ENCODE data around the gene ARHGAP36.

ARHGAP36 gene, protein sequence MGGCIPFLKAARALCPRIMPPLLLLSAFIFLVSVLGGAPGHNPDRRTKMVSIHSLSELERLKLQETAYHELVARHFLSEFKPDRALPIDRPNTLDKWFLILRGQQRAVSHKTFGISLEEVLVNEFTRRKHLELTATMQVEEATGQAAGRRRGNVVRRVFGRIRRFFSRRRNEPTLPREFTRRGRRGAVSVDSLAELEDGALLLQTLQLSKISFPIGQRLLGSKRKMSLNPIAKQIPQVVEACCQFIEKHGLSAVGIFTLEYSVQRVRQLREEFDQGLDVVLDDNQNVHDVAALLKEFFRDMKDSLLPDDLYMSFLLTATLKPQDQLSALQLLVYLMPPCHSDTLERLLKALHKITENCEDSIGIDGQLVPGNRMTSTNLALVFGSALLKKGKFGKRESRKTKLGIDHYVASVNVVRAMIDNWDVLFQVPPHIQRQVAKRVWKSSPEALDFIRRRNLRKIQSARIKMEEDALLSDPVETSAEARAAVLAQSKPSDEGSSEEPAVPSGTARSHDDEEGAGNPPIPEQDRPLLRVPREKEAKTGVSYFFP

GRCh38 chrX:131058136-131058868 lies at the start of gene ARHGAP36:
TSS of gene ARHGAP36 (plus strand) at chrX:131058346. CDS start at chrX:131081666, 23,320 bp downstream.
- no peak for DNase-seq

DNA sequence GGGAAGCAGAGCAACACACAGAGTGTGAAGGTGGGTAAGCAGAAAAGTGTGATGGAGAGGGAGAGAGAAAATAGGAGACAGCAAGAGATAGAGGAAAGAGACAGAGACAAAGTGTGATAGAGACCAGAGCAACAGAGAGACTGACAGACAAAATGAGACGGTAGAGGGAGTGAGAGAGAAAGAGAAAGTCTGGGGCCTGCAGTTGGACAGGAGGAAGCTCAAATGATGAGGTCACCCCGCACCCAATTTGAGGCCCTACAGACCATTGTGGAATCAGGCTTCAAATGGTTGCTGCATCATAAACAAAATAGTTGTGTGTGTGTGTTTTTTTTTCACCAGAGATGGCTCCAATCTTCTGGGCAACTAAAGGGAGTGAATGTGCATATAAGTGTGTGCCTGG lies 48.0 kb upstream of the ARHGAP36 start:
- DNase-seq, result no peak

DNA sequence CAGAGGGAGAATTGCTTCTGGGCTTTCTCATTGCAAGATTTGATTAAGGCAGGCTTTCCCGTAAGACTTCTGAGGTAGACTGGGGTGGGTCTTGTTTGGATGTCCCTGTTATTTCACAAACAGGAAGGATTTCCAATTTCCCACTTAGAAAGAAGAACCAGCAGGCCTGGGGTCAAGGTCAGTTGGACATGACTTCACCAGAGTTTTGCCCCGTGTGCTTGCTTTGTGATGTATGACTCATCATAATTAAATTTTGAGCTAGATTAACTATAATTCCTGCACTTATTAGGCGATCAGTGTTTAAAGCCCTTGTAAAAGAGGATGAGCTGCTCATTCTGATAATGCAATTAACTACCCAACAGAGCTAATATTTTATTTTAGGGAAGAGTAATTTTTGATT lies 32.8 kb upstream of the ARHGAP36 start:
- DNase-seq, result no peak

DNA sequence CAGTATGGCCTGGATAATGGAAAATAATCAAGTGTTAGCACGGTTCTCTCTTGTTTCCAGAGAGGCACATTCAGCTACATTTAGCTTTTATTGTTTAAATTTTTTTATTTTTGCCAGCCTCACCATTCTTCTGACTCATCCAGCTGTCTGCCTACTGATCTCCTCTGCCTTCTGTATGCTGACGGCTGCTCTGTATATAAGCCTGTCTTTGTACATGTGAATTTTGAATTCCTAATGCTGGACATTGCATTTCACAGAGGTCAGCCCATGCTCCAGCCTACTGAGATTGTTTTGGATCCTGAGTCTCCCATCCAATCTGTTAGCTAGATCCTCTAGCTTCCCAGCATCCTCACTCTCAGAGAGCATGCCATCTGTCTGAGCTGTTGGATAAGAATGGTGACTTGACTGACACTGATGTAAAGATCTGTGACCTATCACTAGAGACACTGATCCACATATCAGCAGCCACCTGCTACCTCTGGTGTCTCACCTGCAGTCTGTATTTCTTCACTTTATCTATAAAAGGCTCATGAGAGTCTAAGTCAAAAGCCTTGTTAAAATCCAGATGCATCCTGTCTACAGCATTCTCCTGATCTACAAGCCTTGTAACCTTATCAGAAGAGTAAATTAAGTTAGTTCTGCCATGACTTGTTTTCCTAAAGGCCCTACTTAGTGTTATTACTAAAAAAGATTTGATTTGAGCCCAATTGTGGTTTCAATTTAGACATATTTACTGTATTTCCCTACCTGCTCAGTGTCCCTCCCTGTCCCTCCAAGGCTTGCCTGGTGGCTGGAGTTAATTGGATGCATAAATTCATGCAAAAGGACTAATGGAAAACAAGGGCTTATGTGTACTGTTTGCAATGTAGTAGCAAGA lies 25.6 kb upstream of the ARHGAP36 start:
- DNase-seq, result no peak

- no peak for DNase-seq
Measured at GRCh38 chrX:131034063-131034462, 24.1 kb upstream of the ARHGAP36 start.

DNA sequence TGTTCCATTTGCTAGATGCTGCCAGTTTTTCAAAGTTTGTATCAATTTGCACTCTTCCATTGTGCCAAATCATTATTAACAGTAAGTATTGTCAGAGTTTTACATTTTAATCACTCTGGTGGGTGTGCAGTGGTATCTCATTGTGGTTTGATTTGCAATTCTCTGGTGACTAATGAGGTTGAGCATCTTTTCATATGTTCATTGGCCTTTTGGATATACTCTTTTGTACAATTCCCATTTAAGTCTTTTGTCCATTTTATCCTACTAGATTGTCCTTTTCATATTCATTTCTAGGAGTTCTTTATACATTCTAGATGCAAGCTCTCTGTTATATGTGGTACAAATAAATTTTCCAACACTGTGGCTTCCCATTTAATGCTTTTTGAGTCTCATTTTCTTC lies 17.4 kb upstream of the ARHGAP36 start:
- DNase-seq, result no peak

DNA sequence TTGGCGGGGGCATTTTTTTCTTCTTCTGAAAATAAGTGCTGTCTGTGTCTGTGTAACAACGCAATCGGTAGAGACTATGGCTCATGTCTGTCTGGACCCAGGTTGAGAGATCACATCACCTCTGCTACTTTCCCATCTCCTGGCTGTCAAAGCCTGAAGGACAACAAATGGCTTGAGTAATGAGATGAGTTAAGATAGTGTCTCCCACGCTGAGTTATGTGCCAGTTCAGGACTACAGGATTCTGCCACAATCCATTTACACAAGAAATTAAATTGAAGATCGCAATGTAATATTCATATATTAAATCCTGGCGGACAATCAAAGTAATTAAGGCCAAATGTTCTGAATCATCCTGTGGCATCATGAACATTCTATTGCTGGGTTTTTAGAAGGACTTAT lies 16.5 kb upstream of the ARHGAP36 start:
- DNase-seq, result no peak

GRCh38 chrX:131045726-131046125 lies 12.4 kb upstream of the ARHGAP36 start:
- DNase-seq, result no peak

DNA sequence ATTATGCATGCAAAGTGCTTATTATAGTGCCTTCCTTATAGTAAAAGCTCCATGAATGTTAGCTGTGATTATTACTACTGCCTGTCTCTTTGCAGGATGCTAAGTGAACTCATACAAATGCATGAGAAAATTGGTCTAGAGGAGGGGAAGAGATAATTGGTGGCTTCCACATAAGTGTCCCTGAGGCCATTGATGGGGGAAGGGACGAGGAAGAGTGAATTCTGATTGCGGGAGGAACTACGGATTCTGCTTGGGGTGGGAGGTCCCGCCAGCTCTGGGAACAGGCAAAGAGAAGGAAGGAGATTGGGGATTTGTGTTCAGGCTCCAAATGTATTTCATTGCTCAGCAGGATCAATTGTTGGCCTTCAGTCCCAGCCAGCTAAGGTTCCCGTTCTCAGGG lies 11.6 kb upstream of the ARHGAP36 start:
- DNase-seq, result no peak

DNA sequence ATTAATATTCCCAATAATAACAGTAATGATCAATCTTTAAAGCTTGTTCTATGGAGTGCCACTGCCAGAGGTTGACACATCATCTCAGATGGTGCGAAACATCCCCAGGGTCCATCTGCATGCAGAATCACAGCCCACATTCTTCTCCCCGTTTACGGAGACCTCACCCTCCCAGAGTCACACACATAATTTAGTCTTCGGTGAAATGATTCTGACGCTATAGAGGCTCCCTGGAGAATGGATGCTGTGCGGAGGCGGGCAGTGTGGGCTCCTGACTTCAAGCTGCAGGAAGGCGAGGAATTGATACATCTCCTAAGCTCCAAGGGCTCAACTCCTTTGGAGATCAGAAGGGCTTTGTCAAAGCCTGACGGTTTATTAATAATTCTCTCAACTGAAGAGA lies 11.0 kb upstream of the ARHGAP36 start:
- DNase-seq, result no peak

- DNase-seq, result no peak
Measured at GRCh38 chrX:131053076-131053475, 5.1 kb upstream of the ARHGAP36 start.

DNA sequence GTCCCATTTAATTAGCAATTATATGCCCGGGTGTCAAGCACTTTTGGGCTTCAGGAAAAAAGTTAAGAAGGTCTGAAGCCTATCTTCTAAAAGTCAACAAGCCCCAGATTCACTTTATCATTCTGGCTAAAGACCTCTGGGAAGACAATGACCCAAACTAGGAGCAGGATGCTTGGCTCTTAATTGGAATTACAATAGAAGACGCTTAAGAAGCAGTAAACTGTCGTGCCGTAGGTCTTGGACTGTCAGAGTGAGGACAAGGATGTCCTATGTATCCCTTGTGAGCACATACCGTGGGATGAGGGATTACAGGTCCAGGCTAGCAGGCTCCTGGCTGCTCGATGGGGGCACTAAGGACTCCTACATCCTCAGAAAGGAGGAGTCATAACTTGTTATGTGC lies 3.2 kb upstream of the ARHGAP36 start:
- no peak for DNase-seq

- no peak for DNase-seq
Measured at GRCh38 chrX:131057706-131058105, 440 bp upstream of the ARHGAP36 start.

- no peak for DNase-seq
Measured at GRCh38 chrX:131059246-131059645, 1.1 kb downstream of the ARHGAP36 start.

DNA sequence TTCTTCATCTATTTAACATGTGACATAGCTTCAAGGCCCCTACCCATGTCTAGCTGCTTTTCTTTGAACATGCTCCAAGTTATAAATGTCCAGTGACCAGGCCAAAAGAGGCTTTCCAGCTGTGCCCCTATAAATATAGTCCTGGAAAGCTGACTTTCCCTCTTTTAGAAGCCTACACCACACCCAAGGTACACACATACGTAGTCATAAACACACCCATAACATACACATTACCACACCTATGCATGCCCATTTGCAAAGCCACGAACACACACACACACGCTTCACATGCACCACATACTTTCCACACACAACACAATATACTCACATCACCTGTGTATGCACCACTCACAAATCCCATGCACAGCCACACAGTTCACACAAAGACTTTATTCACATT lies 2.0 kb downstream of the ARHGAP36 start:
- no peak for DNase-seq

GRCh38 chrX:131061306-131061705 lies 3.2 kb downstream of the ARHGAP36 start:
- no peak for DNase-seq

- no peak for DNase-seq
Measured at GRCh38 chrX:131063613-131064012, 5.5 kb downstream of the ARHGAP36 start.

DNA sequence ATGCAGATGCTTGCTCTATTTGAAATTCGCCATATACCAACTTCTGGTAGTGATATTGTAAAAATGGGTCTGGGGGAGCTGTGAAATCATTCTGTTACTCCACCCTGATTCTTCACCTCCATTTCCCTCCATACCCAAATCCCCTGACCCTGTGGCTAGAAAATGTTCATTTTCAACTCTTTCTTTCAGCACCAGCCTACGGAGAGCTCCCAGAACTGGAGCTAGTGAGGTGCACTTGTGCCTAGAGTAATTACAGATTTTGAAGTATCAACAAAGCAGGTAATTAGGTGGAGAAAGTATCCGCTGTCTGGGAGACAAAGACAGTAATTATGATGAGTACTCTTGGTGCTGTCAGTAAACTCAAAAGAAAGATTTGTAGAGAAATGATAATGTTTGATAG lies 8.1 kb downstream of the ARHGAP36 start:
- no peak for DNase-seq

DNA sequence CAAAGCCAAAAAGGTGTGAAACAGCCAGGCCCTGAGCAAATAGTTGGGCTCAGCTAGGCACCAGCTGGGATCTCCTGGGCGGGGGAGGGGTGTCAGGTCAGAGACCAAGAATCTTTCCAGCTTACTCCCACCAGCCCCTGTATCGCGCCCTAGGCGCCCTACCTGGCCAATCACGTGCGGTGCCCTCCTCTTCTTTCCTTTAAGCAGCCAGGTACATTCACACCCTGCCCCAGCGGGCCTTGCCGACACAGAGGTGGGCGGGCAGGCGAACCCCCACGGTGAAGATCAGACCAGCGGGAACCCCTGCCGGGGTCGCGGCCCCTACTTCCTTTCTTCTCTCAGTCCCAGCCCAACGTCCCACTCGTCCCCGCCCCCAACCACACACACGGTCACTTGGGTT lies 9.1 kb downstream of the ARHGAP36 start:
- no peak for DNase-seq

- no peak for DNase-seq
Measured at GRCh38 chrX:131067846-131068745, 9.9 kb downstream of the ARHGAP36 start.

DNA sequence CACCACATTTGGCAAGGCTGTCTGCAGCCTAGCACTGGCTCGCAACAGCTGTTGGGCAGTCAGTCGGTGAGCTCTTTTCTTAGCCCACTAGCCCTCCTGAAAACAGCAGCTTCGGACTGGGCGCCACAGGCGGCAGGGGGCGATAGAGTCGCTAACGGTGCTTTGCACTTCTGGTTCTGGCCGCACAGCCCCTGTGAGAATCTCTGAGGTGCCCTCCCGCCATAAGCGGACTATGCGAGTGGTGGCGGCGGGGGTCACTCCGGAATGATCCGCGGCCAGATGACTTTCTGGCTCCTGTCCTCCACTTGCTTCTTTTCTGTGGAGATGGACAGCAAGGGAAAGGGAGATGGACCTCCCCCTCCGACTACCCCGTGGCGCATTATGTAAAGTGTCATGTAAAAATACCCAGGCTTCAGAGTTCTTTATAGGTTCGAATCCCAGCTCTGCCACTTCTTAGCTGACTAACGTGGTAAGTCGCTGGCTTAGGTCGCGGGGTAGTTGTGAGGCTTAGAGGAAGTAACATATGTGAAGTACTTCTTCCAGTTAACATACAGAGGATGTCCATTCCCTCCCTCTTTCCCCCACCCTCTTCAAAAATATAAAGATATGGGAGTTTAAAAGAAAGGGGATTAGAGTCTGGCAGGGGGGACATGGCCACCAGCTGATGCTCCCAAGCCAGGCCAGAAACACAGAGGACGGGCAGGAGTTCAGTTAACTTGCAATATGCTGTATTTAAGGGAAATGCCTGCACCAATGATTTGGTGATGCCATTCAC lies 11.0 kb downstream of the ARHGAP36 start:
- peak; percentile 18 for DNase-seq
